ENCODE data around the gene SULT2A1. TPM values are rescaled to one million over a fixed set of nuclear protein-coding genes. Genes with fewer than 3 reads are reported as not detected.
"Not testable (repeated sequence)": the region's sequence is repeated elsewhere in the genome, so short reads cannot be mapped to it uniquely, and the experiment has no call there.

The SULT2A1 gene
- polyA plus RNA-seq, 1 donor from 2014 or later, result not detected

GRCh38 chr19:47860602-47861297 lies 25.4 kb downstream of the SULT2A1 start:
- Histone ChIP-seq H3K79me2 (replicated peaks; ENCODE audit: insufficient read depth, low read length) (no peaks in the 10 kb centered on the region), H3K27ac (ENCODE audit: low read length) (no peak overlapping the region), H3K9ac (ENCODE audit: low read length) (no peak overlapping the region), H3K4me3 (ENCODE audit: low read length) (no peak overlapping the region), H3K4me2 (ENCODE audit: low read length) (no peak overlapping the region), H2AFZ (ENCODE audit: low read depth, low read length) (no peak overlapping the region), H4K20me1 (ENCODE audit: insufficient read depth) (no peaks in the 10 kb centered on the region), H3F3A (ENCODE audit: insufficient read depth, low read length, poor library complexity, severe bottlenecking) (no peaks in the 10 kb centered on the region), H3K36me3 (ENCODE audit: insufficient read depth, low read length) (no peaks in the 10 kb centered on the region), H3K27me3 (ENCODE audit: insufficient read depth, low read depth, low read length) (no peaks in the 10 kb centered on the region), H3K9me2 (ENCODE audit: insufficient read depth, low read length) (no peaks in the 10 kb centered on the region), H3K9me3 (ENCODE audit: low read length) (no peaks in the 10 kb centered on the region)
- TF ChIP-seq POLR2AphosphoS5 (IDR thresholded peaks at IDR 0.05), result no peak
- no peak for TF ChIP-seq MXI1 (conservative IDR thresholded peaks at IDR 0.05; ENCODE audit: poor library complexity, severe bottlenecking)
- no peak for TF ChIP-seq SMC3 (conservative IDR thresholded peaks at IDR 0.05; ENCODE audit: poor library complexity)
- TF ChIP-seq EZH2 (IDR thresholded peaks at IDR 0.05; ENCODE audit: borderline replicate concordance, insufficient read depth, low read length, poor library complexity, severe bottlenecking), result no peak

- H3K79me2 ChIP-seq (replicated peaks; ENCODE audit: insufficient read depth, low read length); H3K27me3 ChIP-seq (ENCODE audit: insufficient read depth, low read depth, low read length); H3K9me3 ChIP-seq (ENCODE audit: low read length); H3K27ac ChIP-seq (ENCODE audit: low read length); H3K9me2 ChIP-seq (ENCODE audit: insufficient read depth, low read length); H3K36me3 ChIP-seq (ENCODE audit: insufficient read depth, low read length); H3K9ac ChIP-seq (ENCODE audit: low read length); H4K20me1 ChIP-seq (ENCODE audit: insufficient read depth); H3F3A ChIP-seq (ENCODE audit: insufficient read depth, low read length, poor library complexity, severe bottlenecking); H2AFZ ChIP-seq (ENCODE audit: low read depth, low read length); H3K4me2 ChIP-seq (ENCODE audit: low read length); H3K4me3 ChIP-seq (ENCODE audit: low read length): not testable (repeated sequence)
Observed at GRCh38 chr19:47859838-47860237, 26.3 kb downstream of the SULT2A1 start.

GRCh38 chr19:47858646-47859285 lies 27.3 kb downstream of the SULT2A1 start, which contains the start of gene TPRX2:
Gene TPRX2, plus strand, starts transcription at chr19:47859235. Its CDS starts 12 bp downstream, at chr19:47859247.
- H3K79me2 ChIP-seq (replicated peaks; ENCODE audit: insufficient read depth, low read length); H3K9me2 ChIP-seq (ENCODE audit: insufficient read depth, low read length); H3K36me3 ChIP-seq (ENCODE audit: insufficient read depth, low read length); H3F3A ChIP-seq (ENCODE audit: insufficient read depth, low read length, poor library complexity, severe bottlenecking); H4K20me1 ChIP-seq (ENCODE audit: insufficient read depth); H3K9me3 ChIP-seq (ENCODE audit: low read length); H3K27me3 ChIP-seq (ENCODE audit: insufficient read depth, low read depth, low read length); H3K27ac ChIP-seq (ENCODE audit: low read length); H3K9ac ChIP-seq (ENCODE audit: low read length); H3K4me2 ChIP-seq (ENCODE audit: low read length); H3K4me3 ChIP-seq (ENCODE audit: low read length); H2AFZ ChIP-seq (ENCODE audit: low read depth, low read length): not testable (repeated sequence)

GRCh38 chr19:47858231-47858630 lies 27.9 kb downstream of the SULT2A1 start:
- not testable (repeated sequence) for H3K9me3 ChIP-seq (ENCODE audit: low read length); H3K36me3 ChIP-seq (ENCODE audit: insufficient read depth, low read length); H2AFZ ChIP-seq (ENCODE audit: low read depth, low read length); H3K4me3 ChIP-seq (ENCODE audit: low read length); H4K20me1 ChIP-seq (ENCODE audit: insufficient read depth); H3K9me2 ChIP-seq (ENCODE audit: insufficient read depth, low read length); H3K27me3 ChIP-seq (ENCODE audit: insufficient read depth, low read depth, low read length); H3K9ac ChIP-seq (ENCODE audit: low read length); H3F3A ChIP-seq (ENCODE audit: insufficient read depth, low read length, poor library complexity, severe bottlenecking); H3K79me2 ChIP-seq (replicated peaks; ENCODE audit: insufficient read depth, low read length); H3K27ac ChIP-seq (ENCODE audit: low read length); H3K4me2 ChIP-seq (ENCODE audit: low read length)

GRCh38 chr19:47854459-47854858 lies 31.7 kb downstream of the SULT2A1 start:
- H3K4me2 ChIP-seq (ENCODE audit: low read length), result no peak overlapping the region
- no peaks in the 10 kb centered on the region for H3K27me3 ChIP-seq (ENCODE audit: insufficient read depth, low read depth, low read length)
- H3K79me2 ChIP-seq (replicated peaks; ENCODE audit: insufficient read depth, low read length), result no peaks in the 10 kb centered on the region
- no peak overlapping the region for H3K9ac ChIP-seq (ENCODE audit: low read length)
- H3K4me3 ChIP-seq (ENCODE audit: low read length), result no peak overlapping the region
- no peak overlapping the region for H3K27ac ChIP-seq (ENCODE audit: low read length)
- no peaks in the 10 kb centered on the region for H3F3A ChIP-seq (ENCODE audit: insufficient read depth, low read length, poor library complexity, severe bottlenecking)
- no peaks in the 10 kb centered on the region for H3K36me3 ChIP-seq (ENCODE audit: insufficient read depth, low read length)
- no peaks in the 10 kb centered on the region for H3K9me2 ChIP-seq (ENCODE audit: insufficient read depth, low read length)
- no peaks in the 10 kb centered on the region for H4K20me1 ChIP-seq (ENCODE audit: insufficient read depth)
- no peak overlapping the region for H2AFZ ChIP-seq (ENCODE audit: low read depth, low read length)
- H3K9me3 ChIP-seq (ENCODE audit: low read length), result no peaks in the 10 kb centered on the region
- TF ChIP-seq EP300 (conservative IDR thresholded peaks at IDR 0.05; ENCODE audit: poor library complexity, severe bottlenecking) (no peak), RAD21 (conservative IDR thresholded peaks at IDR 0.05) (no peak), POLR2AphosphoS5 (IDR thresholded peaks at IDR 0.05) (no peak), EZH2 (IDR thresholded peaks at IDR 0.05; ENCODE audit: borderline replicate concordance, insufficient read depth, low read length, poor library complexity, severe bottlenecking) (no peak), SMC3 (conservative IDR thresholded peaks at IDR 0.05; ENCODE audit: poor library complexity) (no peak), MXI1 (conservative IDR thresholded peaks at IDR 0.05; ENCODE audit: poor library complexity, severe bottlenecking) (no peak), TAF1 (IDR thresholded peaks at IDR 0.05; ENCODE audit: low read depth) (no peak), REST (IDR thresholded peaks at IDR 0.05; ENCODE audit: borderline replicate concordance) (no peak)
